Islet precursor cell (in vitro differentiated cells): ENCODE results near the gene PKD1.
"Not testable (repeated sequence)": the region's sequence is repeated elsewhere in the genome, so short reads cannot be mapped to it uniquely, and the experiment has no call there.

Source experiments
- DNase-seq: peaks from one replicate; pipeline ENCODE4 v3.0.0-alpha.2; 2018

The PKD1 gene

DNA sequence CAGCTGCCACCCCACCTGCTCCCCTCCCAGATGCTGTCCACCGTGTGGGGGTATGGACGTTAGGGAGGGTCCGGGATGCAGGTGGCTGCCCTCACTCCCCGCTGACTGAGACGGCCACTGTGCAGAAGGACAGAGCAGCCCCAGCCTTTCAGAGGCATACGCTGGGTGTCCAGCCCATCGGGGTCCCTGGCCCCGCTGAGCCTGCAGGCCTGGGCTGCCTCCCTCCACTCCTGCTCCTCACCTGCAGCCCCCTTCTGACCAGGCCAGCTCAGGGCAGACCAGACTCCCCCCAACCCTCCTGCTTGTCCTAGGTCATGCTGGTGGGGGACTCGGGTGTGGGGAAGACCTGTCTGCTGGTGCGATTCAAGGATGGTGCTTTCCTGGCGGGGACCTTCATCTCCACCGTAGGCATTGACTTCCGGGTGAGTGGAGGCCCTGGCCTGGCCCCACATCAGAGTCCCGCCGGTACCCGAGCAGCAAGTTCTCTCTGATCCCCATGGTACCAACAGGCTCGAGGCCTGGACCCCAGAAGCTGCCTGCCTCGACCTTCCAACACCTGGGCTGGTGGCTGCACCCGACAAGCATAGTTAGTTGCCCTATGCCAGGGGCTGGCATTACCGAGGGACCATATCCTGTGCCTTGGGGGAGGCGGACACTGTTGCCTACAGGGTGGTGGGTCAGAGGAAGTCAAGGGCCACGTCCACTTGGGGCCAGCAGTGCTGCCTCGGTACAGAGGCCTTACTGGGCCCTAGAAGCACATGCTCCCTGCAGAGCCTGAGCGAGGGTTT is 14.1 kb upstream of the PKD1 start:
- DNase-seq: peak; percentile 70

DNA sequence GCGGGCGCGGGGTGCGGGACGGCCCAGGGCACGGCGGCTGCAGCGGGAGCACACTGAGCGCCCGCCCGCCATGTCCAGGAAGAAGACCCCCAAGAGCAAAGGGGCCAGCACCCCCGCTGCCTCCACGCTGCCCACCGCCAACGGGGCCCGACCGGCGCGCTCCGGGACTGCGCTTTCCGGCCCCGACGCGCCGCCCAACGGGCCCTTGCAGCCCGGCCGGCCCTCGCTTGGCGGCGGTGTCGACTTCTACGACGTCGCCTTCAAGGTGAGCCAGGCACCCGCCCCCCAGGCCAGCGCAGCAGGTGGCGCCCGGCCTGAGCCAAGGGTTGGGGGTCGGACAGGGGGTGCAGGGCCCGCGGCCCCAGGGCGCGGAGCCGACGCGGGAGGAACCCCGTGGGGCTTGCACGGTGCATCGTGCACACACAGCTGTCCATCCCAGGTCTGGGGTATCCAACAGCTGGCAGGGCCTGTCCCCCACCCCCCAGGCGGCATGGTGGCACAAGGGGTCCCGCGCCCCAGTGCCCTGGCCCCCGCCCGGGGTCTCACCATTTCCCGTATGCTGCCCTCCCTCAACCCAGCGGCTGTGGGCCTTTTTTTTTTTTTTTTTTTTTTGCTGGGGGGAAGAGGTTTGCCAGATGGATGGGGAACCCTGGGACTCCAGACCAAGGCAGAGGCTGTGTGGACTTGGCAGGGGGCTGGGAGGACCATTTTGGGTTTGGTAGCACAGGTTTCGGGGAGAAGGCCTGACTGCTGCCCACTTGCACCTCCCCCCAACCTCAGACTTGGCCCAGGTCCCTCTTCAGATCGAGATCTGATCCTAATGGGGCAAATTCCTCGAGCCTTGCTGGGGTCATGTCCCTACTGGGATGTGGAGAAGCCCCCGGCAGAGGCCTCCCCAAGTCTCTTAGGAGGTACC is 13.3 kb upstream of the PKD1 start:
- DNase-seq: peak; percentile 64

DNA sequence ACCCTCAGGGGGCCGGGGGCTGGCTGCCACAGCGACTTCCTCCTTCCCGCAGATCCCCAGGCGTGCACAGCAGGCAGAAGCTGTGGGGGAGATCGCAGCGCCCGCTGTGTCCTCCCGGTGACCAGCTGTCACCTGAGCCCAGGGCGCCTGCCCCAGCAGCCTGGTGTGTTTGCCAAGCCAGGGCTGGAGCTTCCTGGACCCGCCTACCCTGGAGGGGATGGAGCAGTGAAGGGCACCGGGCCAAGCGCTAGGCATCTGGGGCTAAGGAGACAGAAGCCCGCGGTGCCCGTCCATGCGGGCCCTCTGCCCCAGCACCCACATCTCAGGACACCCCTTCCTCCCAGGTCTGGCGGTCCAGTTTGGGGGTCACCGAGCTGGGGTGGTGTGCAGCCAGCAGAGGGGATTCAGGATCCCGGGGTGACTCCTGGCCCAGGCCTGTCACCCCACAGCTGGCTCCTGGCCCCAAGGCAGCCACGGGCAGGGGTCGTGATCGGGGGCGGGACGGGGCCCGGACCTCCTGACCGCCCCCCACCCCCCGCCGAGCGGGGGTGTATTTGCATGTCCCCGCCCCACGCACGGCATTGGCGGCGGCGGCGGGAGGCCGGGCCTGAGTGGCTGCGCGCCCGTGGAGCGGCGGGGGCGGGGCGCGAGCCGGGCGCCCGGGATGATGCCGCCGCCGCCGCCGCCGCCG is 12.4 kb upstream of the PKD1 start, which contains the start of gene RAB26:
Gene RAB26, plus strand, starts transcription at position 645 of the 691 bp plus-strand sequence. CDS start 159 bp downstream, outside the sequence.
- peak; percentile 86 for DNase-seq

DNA sequence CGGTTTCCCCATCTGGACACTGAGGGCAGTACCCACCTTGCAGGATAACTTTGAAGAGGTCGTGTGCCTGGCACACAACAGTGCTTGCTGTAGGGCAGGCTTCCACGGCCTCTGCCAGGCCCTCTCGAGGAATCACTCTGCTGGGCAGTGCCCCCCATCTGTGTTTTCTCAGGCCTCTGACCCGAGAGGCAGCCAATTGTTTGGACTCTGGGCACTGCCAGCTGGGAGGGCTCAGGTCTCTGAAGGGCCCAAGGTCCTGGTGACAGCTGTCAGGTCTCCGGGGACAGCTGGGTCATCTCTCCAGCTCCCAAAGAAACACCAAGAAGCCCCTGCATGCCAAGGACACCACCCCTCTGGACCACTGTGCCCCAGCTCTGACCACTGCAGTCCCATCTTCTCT is 11.7 kb upstream of the PKD1 start:
- DNase-seq: no peak

DNA sequence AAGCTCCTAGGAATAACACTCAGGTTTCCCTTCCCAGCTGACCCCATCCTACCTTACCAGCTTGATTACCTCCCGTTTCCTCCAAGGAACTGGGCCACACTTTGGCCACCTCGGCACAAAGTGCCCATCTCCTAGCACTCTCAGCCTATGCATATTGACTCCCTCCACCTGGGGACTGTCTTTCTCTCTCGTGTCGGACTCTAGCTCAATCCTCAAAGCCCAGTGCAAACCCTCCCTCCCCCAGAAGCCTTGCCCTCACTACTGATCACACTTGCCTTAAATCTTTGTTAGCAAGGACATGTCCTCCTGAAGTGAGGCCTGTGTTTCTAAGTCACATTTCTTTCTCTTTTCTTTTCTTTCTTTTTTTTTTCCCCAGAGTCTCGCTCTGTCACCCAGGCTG is 10.1 kb upstream of the PKD1 start:
- no peak for DNase-seq

DNA sequence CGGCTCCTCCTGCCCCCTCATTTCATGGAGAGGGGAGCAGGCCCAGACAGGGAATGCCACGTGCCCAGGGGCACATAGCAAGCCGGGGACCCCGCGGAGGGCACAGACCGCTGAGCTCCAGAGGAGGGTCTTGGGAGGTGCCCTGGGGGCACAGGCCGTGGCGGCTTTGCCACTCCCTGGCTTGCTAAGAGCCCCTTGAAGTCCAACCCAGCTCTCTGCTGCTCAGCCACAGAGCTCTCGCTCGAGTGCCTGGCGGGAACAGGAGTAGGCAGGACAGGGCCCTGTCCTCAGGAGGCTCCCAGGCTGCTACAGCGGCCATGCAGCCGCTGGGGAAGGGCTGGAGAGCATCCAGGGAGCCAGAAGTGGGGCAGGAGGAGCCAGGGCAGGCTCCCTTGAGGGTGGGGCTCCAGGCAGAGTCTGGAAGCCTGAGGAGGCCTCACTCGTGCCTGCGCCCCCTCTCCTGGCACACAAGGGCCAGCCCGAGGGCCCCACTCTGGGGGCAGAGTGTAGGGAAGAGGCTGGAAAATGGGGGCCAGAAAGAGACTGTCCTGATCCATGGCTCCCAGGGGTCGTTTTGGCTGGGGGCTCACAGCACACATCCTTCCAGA is 8.3 kb upstream of the PKD1 start:
- DNase-seq: no peak

DNA sequence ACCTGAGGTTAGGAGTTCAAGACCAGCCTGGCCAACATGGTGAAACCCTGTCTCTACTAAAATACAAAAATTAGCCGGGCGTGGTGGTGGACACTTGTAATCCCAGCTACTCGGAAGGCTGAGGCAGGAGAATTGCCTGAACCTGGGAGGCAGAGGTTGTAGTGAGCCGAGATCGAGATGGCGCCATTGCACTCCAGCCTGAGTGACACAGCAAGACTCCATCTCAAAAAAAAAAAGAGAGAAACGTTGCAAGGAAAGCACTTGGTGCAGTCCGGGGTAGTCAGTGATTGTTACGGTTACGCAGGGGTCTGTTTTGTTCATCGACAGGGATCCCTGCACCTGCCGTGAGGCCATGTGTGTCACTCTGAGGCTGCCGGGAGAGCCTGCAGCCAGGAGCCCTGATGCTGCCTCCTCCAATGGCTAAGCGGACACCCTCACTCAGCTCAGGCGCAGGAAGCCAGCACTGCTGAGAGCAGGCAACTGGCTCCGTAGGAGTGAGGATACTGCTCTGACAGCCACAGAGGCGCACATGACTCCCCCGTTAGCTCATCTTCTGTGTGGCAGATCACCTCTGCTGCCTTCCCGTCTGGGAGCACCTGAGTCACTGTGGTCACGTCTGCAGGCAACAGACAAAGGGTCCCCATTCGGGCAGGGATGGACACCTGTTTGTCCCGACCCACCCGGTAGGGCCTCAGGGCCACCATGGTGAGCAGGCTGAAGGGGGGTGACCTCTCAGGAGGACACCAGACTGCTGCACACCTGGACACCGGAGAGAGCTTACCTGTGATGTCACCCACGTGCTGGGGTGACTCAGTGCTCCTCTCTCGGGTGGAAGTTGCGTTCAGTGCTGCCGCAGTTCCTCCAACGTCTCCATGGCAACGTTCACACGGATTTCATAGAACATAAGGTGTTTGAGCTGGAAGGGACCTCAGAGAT is 7.5 kb upstream of the PKD1 start:
- peak; percentile 62 for DNase-seq

DNA sequence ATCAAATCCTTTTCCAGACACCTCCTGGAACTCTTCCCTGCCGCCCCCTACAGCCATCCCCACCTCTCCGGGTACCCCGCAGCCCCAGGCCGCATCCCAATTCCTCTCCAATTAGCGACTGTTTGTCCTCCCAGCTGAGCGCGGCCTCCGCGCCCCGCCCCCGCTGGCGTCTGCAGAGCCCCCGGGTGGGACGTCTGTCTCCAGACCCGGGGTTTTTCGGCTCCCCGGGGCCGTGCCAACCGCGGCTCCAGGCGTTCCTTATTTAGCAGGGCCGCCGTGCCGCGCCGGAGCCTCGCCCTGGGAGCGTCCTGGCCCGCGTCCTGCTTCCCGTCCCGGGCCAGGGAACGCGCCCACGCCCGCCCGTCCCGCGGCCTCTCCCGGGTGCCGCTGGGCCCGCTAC is 627 bp downstream of the PKD1 start:
- DNase-seq: not testable (repeated sequence)

DNA sequence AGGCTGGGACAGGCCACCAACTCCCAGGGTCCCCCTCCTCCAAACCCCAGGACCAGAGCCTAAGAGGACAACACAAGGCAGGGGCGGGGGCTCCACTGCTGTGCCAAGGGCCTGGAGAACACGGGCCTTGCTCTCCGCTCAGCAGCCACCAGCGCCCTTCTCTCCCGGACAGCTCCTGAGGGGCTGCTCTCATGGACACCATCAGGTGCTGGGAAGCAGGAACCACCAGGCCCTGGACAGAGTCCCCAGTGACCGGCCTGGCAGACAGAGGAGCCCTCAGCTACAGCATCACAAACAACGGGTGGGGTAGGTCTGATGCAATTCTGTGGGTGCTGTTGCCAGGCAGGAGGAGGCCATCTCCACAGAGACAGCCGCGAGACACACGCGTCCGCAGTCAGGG is 1.9 kb downstream of the PKD1 start:
- not testable (repeated sequence) for DNase-seq

DNA sequence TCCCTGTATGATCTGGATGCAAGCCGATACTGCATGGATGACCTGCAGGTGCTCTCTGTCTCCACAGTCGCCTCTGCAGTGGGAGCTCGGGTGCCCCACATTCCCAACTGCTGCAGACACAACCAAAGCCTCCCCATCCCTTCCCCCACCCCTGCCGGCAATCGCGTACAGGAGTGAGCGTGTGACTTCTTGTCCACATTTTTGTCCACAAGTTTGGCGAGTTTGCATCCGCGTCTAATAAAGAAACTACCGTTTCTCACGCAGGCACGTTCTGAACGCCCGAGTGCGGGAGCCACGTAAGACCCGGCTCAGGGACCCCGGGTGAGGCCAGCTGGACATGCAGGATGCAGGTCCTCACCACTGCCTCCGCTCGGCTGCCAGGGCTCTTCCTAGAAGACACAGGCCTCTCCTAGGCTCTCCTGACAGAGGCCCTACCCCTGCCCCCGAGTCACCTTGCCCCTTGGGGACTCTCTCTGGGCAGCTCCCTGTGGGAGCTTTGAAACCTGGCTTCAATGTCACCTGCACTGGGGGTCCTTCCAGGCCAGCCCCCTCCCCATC is 5.7 kb downstream of the PKD1 start:
- DNase-seq: not testable (repeated sequence)

DNA sequence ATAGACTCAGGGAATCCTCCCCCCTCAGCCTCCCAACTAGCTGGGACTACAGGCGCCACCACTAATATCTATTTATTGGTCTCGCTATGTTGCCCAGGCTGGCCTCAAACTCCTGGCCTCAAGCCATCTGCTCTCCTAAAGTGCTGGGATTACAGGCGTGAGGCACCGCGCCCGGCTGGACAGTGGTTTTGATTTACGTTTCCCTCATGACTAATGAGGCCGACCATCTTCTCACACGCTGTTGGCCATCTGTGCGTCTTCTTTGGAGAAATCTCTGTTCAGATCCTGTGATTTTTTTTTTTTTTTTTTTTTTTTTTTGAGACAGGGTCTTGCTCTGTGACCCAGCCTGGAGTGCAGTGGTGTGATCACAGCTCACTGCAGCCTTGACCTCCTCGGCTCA is 6.4 kb downstream of the PKD1 start:
- not testable (repeated sequence) for DNase-seq

DNA sequence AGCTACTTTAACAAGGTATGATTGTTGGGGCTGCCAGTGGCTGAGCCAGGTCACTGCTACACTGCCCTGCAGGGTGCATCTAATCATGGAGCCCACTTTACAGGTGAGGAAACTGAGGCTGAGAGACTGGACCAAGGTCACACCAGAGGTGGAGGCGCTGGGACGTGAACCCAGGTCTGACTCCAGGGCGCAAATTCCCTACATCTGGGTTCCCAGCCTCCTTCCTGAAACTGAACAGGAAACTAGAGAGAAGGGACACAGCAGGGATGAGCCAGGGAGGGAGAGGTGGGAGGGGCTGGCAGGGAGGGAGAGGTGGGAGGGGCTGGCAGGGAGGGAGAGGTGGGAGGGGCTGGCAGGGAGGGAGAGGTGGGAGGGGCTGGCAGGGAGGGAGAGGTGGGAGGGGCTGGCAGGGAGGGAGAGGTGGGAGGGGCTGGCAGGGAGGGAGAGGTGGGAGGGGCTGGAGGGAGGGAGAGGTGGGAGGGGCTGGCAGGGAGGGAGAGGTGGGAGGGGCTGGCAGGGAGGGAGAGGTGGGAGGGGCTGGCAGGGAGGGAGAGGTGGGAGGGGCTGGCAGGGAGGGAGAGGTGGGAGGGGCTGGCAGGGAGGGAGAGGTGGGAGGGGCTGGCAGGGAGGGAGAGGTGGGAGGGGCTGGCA is 7.9 kb downstream of the PKD1 start:
- peak; percentile 67 for DNase-seq

DNA sequence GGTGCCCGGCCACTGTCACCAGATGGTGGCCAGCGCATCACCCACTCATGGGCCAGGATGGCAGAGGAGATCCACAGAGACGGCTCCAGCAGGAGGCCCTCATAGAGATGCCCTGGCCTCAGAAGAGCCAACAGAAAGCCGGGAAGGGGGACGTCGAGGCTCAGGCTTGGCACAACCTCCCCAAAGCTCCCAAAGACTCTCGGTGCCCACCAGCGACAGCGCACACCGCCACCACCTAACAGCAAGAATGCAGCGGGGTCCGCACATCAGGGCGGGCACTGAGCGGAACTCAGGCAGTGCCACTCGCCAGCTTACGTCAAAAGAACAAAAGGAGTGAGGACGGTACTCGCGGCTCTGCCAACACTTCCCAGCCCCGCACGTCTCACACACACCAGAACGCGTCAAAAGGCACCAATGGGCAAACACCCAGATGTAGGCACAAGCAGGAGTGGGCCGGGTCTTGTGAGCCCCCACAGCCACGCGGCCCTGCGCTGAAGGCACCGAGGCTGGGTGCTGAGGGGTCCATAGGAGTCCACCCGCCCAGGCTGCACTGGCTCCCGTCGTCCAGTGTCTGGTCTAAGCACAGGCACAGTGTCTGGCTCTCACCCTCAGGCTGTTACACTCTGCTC is 8.7 kb downstream of the PKD1 start:
- DNase-seq: not testable (repeated sequence)

DNA sequence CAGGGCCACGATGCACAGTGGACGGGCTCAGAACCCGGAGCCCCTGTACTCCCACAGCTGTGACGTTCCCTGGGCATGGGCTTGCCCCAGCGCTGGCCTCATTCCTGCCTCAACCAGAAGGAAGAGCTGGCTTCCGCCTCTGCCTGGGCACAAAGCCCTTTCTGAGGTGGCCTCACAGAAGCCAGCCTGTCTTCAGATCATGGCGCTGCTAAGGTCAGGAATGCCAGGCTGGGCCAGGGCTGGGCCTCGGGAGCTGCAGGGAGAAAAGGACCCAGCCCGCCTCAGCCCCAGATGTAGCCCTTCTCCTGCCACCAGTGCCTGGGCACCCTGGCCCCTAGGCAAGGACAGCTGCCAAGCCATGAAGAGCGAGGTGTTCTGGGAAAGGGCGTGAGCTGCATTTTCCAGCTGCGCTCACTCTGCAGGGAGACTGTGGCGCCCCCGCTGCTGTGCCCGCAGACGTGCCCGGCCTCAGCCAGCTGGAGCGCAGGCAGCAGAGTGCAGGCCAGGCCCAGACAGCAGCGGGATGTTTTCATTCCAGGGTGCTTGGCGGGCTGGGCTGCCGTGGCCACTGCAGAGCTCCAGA is 9.4 kb downstream of the PKD1 start:
- DNase-seq: not testable (repeated sequence)

DNA sequence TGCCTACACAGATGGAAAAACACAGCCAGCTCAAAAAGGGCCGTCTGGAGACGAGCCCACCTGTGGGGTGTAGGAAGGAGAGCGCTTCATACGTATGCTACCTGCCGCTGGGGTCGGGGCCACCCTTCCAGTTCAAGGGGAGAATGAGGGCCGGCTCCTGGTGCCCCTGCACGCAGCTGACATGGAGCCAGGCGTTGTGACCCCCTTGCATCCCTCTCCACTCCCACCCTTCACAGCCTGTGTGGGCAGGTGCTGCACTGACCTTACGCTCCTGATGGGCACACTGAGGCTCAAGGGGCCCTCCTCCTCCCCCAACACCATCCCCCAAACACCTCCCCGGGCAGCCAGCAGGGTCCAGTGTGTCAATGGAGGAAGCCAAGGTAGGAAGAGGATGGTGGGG is 10.1 kb downstream of the PKD1 start:
- DNase-seq: not testable (repeated sequence)

DNA sequence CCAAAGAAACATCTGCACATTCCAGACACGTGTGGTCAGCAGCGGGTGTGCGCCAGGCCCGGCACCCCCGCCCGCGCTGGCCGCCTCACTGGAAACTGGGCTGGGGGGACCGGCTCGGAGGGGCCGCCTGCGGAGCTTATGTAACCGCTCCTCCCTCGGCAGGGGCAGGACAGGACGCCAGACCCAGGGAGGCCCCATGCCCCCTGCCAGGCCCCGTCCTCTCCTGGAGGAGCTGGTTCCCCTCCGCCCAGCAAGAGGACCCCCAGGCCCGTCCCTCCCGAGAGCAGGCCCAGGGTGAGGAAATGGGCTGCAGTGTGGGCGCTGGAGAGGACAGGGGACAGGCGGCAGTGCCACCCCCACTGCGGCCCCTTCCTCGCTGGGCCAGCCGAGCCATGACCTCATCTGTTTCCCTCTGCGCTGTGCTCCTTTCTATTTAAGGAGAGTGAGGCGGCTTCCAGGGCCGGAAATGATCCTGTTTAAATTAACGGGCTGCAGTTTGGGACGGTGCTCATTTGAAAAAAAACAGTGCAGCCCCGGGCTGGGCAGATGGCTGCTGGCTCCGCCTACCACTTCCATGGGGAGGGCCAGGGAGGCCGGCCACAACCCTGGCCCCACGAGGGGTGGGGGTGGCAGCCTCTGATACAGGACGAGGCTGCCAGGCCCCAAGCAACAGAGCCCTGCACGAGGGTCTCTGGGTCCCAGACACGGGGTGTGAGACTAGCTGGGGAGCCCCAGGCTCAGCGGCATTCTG is 10.8 kb downstream of the PKD1 start:
- DNase-seq: peak; percentile 89

DNA sequence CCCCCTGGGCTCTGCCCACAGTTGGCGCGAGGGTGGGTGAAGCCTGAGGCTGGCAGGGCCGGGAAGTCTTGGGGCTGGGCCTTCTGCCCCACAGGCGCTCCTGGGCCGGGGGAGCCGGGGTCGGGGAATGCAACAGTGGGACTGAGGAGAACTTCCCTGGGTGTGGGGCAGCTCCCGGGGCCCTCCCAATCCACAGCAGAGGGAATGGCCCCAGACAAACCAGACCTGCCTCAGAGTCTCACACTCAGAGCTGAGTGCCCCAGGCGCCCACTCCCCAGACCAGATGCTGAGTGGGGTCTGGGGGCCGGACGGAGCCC is 11.4 kb downstream of the PKD1 start:
- peak; percentile 80 for DNase-seq

DNA sequence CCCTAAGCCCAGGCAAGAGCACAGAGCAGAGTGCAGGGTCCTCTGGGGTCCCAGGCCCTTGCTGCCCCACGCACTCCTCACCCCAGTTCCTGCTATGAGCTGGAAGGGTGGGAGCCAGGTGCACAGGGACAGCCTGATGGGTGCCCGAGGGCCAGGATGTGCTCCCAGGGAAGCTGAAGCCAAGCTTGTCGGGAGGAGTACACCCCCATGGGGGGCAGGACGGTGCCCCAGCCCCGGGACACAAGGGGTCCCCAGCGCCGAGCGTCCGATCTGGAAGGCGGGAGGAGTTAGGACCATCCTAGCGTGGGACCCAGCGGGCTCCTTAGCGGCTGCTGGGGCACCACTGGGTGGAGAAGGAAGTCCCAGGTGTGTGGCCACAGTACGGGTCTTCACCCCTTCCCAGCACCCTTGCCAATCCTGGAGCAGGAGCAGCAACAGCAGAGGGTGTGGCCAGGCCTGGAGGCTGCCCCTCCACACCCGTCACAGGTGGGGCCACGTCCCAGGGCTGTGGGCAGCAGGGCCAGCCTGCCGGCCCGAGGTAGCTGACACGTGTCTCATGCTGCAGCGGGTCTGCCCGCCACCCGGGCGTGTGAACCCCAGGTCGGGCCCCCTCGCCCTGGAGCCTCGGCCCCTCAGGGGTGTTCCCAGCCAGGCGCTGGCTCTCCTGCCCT is 11.9 kb downstream of the PKD1 start:
- DNase-seq: not testable (repeated sequence)
